HepG2 (cell line): Measurements from ENCODE around the gene B9D2. TPM values are rescaled to one million over a fixed set of nuclear protein-coding genes. Genes with fewer than 3 reads are reported as not detected.

ENCODE experiments used
- AGO2 ChIP-seq: fragments of 200-400 bp; formaldehyde crosslinking; optimal IDR thresholded peaks from 2 replicates; pipeline ENCODE3; 2017; ENCODE audit warnings: mild to moderate bottlenecking, low read depth, low read length, moderate library complexity
- ARNTL ChIP-seq: sonication (generic); formaldehyde crosslinking; IDR thresholded peaks from 2 replicates; pipeline ENCODE4 v1.4.0; 2020; ENCODE audit warnings: mild to moderate bottlenecking, missing genetic modification reagents
- BRF2 ChIP-seq: sonication (generic); formaldehyde crosslinking; IDR thresholded peaks from 2 replicates; pipeline ENCODE4 v1.8.1; 2022; ENCODE audit warnings: mild to moderate bottlenecking, missing genetic modification reagents
- E2F2 ChIP-seq: sonication (generic); formaldehyde crosslinking; IDR thresholded peaks from 2 replicates; pipeline ENCODE4 v1.4.0; 2020; ENCODE audit warnings: missing genetic modification reagents, borderline replicate concordance
- FOSL2 ChIP-seq: sonication (generic); formaldehyde crosslinking; IDR thresholded peaks from 2 replicates; pipeline ENCODE4 v1.4.0; 2020; ENCODE audit warnings: missing genetic modification reagents
- FOXA3 ChIP-seq: IDR thresholded peaks from 2 replicates; pipeline ENCODE4 v1.6.1; 2016; ENCODE audit warnings: missing genetic modification reagents, missing compliant biosample characterization
- FOXC1 ChIP-seq: sonication (generic); formaldehyde crosslinking; IDR thresholded peaks from 2 replicates; pipeline ENCODE4 v1.8.0; 2022; ENCODE audit warnings: mild to moderate bottlenecking, missing genetic modification reagents, borderline replicate concordance
- FOXO1 ChIP-seq: sonication (generic); formaldehyde crosslinking; IDR thresholded peaks from 2 replicates; pipeline ENCODE4 v1.4.0; 2020; ENCODE audit warnings: missing genetic modification reagents
- GATA4 ChIP-seq: sonication (generic); IDR thresholded peaks from 2 replicates; pipeline ENCODE4 v1.6.1; 2016; ENCODE audit warnings: antibody characterized with exemption, low read depth, borderline replicate concordance
- GATAD1 ChIP-seq: IDR thresholded peaks from 2 replicates; pipeline ENCODE4 v1.6.1; 2016; ENCODE audit warnings: missing genetic modification reagents, missing compliant biosample characterization
- JUND ChIP-seq: sonication (generic); formaldehyde crosslinking; IDR thresholded peaks from 2 replicates; pipeline ENCODE4 v1.8.0; 2022; ENCODE audit warnings: mild to moderate bottlenecking, missing genetic modification reagents
- MEF2D ChIP-seq: sonication (generic); formaldehyde crosslinking; IDR thresholded peaks from 2 replicates; pipeline ENCODE4 v1.5.1; 2020; ENCODE audit warnings: mild to moderate bottlenecking, missing genetic modification reagents
- PRDM10 ChIP-seq: sonication (generic); formaldehyde crosslinking; IDR thresholded peaks from 2 replicates; pipeline ENCODE4 v1.4.0; 2020; ENCODE audit warnings: low read depth, missing genetic modification reagents
- SOX6 ChIP-seq, 2 experiments: fragments of 450-650 bp in 1 of 2; sonication (generic) in 1 of 2; formaldehyde crosslinking in 1 of 2; IDR thresholded peaks; 2 replicates each; pipeline versions ENCODE4 v1.4.0 to v1.6.1; 2017 to 2020; ENCODE audit warnings: antibody characterized with exemption in 1 of 2, mild to moderate bottlenecking in 1 of 2, missing genetic modification reagents in 1 of 2
- TARDBP ChIP-seq: sonication (generic); formaldehyde crosslinking; IDR thresholded peaks from 2 replicates; pipeline ENCODE4 v1.8.0; 2022; ENCODE audit warnings: mild to moderate bottlenecking, missing genetic modification reagents
- TOE1 ChIP-seq: sonication (generic); formaldehyde crosslinking; IDR thresholded peaks from 2 replicates; pipeline ENCODE4 v1.4.0; 2020; ENCODE audit warnings: mild to moderate bottlenecking, missing genetic modification reagents
- ZNF12 ChIP-seq: sonication (generic); formaldehyde crosslinking; IDR thresholded peaks from 2 replicates; pipeline ENCODE4 v1.5.0; 2020; ENCODE audit warnings: missing genetic modification reagents
- ZNF251 ChIP-seq: sonication (generic); formaldehyde crosslinking; IDR thresholded peaks from 2 replicates; pipeline ENCODE4 v1.9.0; 2021; ENCODE audit warnings: mild to moderate bottlenecking, missing genetic modification reagents
- ZNF253 ChIP-seq: sonication (generic); formaldehyde crosslinking; IDR thresholded peaks from 2 replicates; pipeline ENCODE4 v1.8.0; 2022; ENCODE audit warnings: mild to moderate bottlenecking, missing genetic modification reagents, borderline replicate concordance
- ZNF446 ChIP-seq: sonication (generic); formaldehyde crosslinking; IDR thresholded peaks from 2 replicates; pipeline ENCODE4 v1.5.0; 2020; ENCODE audit warnings: mild to moderate bottlenecking, missing genetic modification reagents
- ZNF546 ChIP-seq: sonication (generic); formaldehyde crosslinking; conservative IDR thresholded peaks from 2 replicates; pipeline ENCODE4 v1.8.1; 2023; ENCODE audit warnings: mild to moderate bottlenecking, missing genetic modification reagents
- ZNF614 ChIP-seq: IDR thresholded peaks from 2 replicates; pipeline ENCODE4 v1.6.1; 2018; ENCODE audit warnings: missing biosample characterization, missing genetic modification reagents, inconsistent platforms, borderline replicate concordance
- ZNF768 ChIP-seq: sonication (generic); formaldehyde crosslinking; IDR thresholded peaks from 2 replicates; pipeline ENCODE4 v1.4.0; 2020; ENCODE audit warnings: missing genetic modification reagents
- ZNF780A ChIP-seq: sonication (generic); formaldehyde crosslinking; IDR thresholded peaks from 2 replicates; pipeline ENCODE4 v1.8.0; 2022; ENCODE audit warnings: mild to moderate bottlenecking, missing genetic modification reagents, moderate library complexity
- ZNF878 ChIP-seq: sonication (generic); formaldehyde crosslinking; IDR thresholded peaks from 2 replicates; pipeline ENCODE4 v1.8.1; 2023; ENCODE audit warnings: mild to moderate bottlenecking, missing genetic modification reagents, moderate library complexity
- ZSCAN9 ChIP-seq: IDR thresholded peaks from 2 replicates; pipeline ENCODE4 v1.6.1; 2016; ENCODE audit warnings: borderline replicate concordance
- polyA plus RNA-seq, 8 experiments: library from polyadenylated mRNA; depleted of rRNA in 3 of 8; stranded (reverse) in 7 of 8; unstranded in 1 of 8; fragments of >200 nt; fragmentation: Illumina TruSeq in 4 of 8; extraction: Trizol in 4 of 8; gene quantifications; 2 replicates each; pipeline versions ENCODE4 v1.2.1 to v1.2.3, GENCODE V29; 2011 to 2016; ENCODE audit warnings: low read depth in 4 of 8, missing spikeins in 1 of 8, mixed read lengths in 1 of 8; ENCODE audit not compliant: insufficient read depth in 1 of 8
- total RNA-seq, 5 experiments: library from RNA; depleted of rRNA; stranded (reverse); fragments of >200 nt; fragmentation: Illumina TruSeq; extraction: Trizol; gene quantifications; 2 replicates each; pipeline ENCODE4 v1.2.3, GENCODE V29; 2016; ENCODE audit warnings: low read depth in 1 of 5

The B9D2 gene
- total and polyA plus RNA-seq, 2 of the 13 experiments (the other 11 are each of a cell fraction or from before 2014, with no cell fraction given): 3.1 to 4.4 TPM

GRCh38 chr19:41325947-41326706 lies 37.8 kb downstream of the B9D2 start (continued):
- 0 out of 2 replicates have a peak, but pooled peaks have one; percentile 11 for TF ChIP-seq ZSCAN9
- no peak for TF ChIP-seq ZNF251 (CRISPR knock-in tag)
- 0 out of 2 replicates have a peak, but pooled peaks have one; percentile 9 for TF ChIP-seq PRDM10
- no peak for TF ChIP-seq SOX6 (IDR thresholded peaks at IDR 0.05)
- TF ChIP-seq SOX6 (CRISPR knock-in tag; IDR thresholded peaks at IDR 0.05): no peak
- TF ChIP-seq E2F2 (CRISPR knock-in tag): no peak
- peak; percentile 94 for TF ChIP-seq AGO2
- no peak for TF ChIP-seq ZNF446 (CRISPR knock-in tag)
- TF ChIP-seq GATA4: no peak
- TF ChIP-seq ZNF614 (CRISPR knock-in tag): 0 out of 2 replicates have a peak, but pooled peaks have one; percentile 33
- TF ChIP-seq MEF2D (CRISPR knock-in tag): 0 out of 2 replicates have a peak, but pooled peaks have one; percentile 30
- no peak for TF ChIP-seq FOXC1 (CRISPR knock-in tag)
- TF ChIP-seq ZNF253: peak; percentile 22; the same call in 1 of the 2 replicates
- no peak for TF ChIP-seq ARNTL
- no peak; the same call in 1 of the 2 replicates for TF ChIP-seq FOXO1 (CRISPR knock-in tag)
- no peak for TF ChIP-seq ZNF12
- no peak for TF ChIP-seq TARDBP
- TF ChIP-seq GATAD1: peak; percentile 45; the same call in 1 of the 2 replicates
- peak; percentile 39 for TF ChIP-seq FOXA3 (CRISPR knock-in tag)
- peak; percentile 50; the same call in 1 of the 2 replicates for TF ChIP-seq JUND (CRISPR knock-in tag)
- TF ChIP-seq BRF2 (CRISPR knock-in tag): no peak
- no peak for TF ChIP-seq ZNF780A (CRISPR knock-in tag)
- TF ChIP-seq ZNF768 (CRISPR knock-in tag): no peak
- TF ChIP-seq ZNF546 (CRISPR knock-in tag): no peak
- TF ChIP-seq FOSL2: no peak; the same call in 1 of the 2 replicates
- no peak for TF ChIP-seq TOE1 (CRISPR knock-in tag)
- TF ChIP-seq ZNF878: no peak
